Smooth muscle cell (in vitro differentiated cells): ENCODE data around the gene DOCK10. TPM values are rescaled to one million over a fixed set of nuclear protein-coding genes. Genes with fewer than 3 reads are reported as not detected.

Source experiments
- DNase-seq: peaks from one replicate; lab custom pipeline; 2025; ENCODE audit not compliant: unreplicated experiment; lab: John Stamatoyannopoulos, UW
- H2AFZ ChIP-seq: fragments of 200-600 bp; sonication (generic); 2 replicates; pipeline ENCODE4 v1.6.0; 2016; ENCODE audit warnings: antibody characterized with exemption, low read depth, mild to moderate bottlenecking
- H3F3A ChIP-seq: fragments of 200-600 bp; sonication (generic); 2 replicates; pipeline ENCODE4 v1.6.0; 2017; ENCODE audit warnings: antibody characterized with exemption, low read depth
- H3K27ac ChIP-seq: fragments of 200-600 bp; sonication (generic); 2 replicates; pipeline ENCODE4 v1.5.1; 2016; ENCODE audit warnings: low read depth, mild to moderate bottlenecking
- H3K27me3 ChIP-seq: fragments of 200-600 bp; sonication (generic); 2 replicates; pipeline ENCODE4 v1.6.1; 2016; ENCODE audit warnings: low read depth, mild to moderate bottlenecking
- H3K36me3 ChIP-seq: fragments of 200-600 bp; sonication (generic); 2 replicates; pipeline ENCODE4 v1.5.1; 2016; ENCODE audit warnings: low read depth
- H3K4me1 ChIP-seq: fragments of 200-600 bp; sonication (generic); 2 replicates; pipeline ENCODE4 v1.5.1; 2016; ENCODE audit warnings: low read depth
- H3K4me2 ChIP-seq: fragments of 200-600 bp; sonication (generic); 2 replicates; pipeline ENCODE4 v1.6.0; 2016; ENCODE audit warnings: mild to moderate bottlenecking
- H3K4me3 ChIP-seq: fragments of 200-600 bp; sonication (generic); 2 replicates; pipeline ENCODE4 v1.5.1; 2016; ENCODE audit warnings: mild to moderate bottlenecking
- H3K79me2 ChIP-seq: fragments of 200-600 bp; sonication (generic); 2 replicates; pipeline ENCODE4 v1.6.0; 2016; ENCODE audit warnings: low read depth, mild to moderate bottlenecking
- H3K9ac ChIP-seq: fragments of 200-600 bp; sonication (generic); 2 replicates; pipeline ENCODE4 v1.6.0; 2016; ENCODE audit warnings: low read depth
- H3K9me3 ChIP-seq: fragments of 200-600 bp; sonication (generic); replicated peaks from 2 replicates; pipeline ENCODE4 v1.5.1; 2016; ENCODE audit warnings: low read depth
- H4K20me1 ChIP-seq: fragments of 200-600 bp; sonication (generic); 2 replicates; pipeline ENCODE4 v1.6.0; 2016; ENCODE audit warnings: low read depth
- CTCF ChIP-seq: fragments of 200-600 bp; sonication (generic); IDR thresholded peaks from 2 replicates; pipeline ENCODE4 v1.5.1; 2017; ENCODE audit warnings: borderline replicate concordance, mild to moderate bottlenecking, antibody characterized with exemption; ENCODE audit not compliant: insufficient read depth, poor library complexity, severe bottlenecking
- WGBS: methylation state at CpG from one replicate; pipeline ENCODE4 v1.1.7; 2016; ENCODE audit warnings: low lambda C conversion rate; 5-methylcytosine and 5-hydroxymethylcytosine counted together
- polyA plus RNA-seq: library from polyadenylated mRNA; unstranded; fragments of >200 nt; fragmentation: Nextera tagmentation; extraction: Ambion mirVana; gene quantifications from 2 replicates; pipeline ENCODE4 v1.2.1, GENCODE V29; 2016
- total RNA-seq: library from RNA; depleted of rRNA; stranded (reverse); fragments of >200 nt; gene quantifications from 2 replicates; pipeline ENCODE4 v1.2.3, GENCODE V29; 2014

Gene DOCK10
- total and polyA plus RNA-seq, 2 experiments from 2014 or later = 0.04 TPM; not detected in 1

- Histone ChIP-seq H3K79me2 (no peaks in the 10 kb centered on the region), H3K9ac (no peak overlapping the region), H3K27ac (no peak overlapping the region), H3K4me2 (no peak overlapping the region), H3F3A (no peaks in the 10 kb centered on the region), H3K4me3 (no peak overlapping the region), H3K36me3 (no peaks in the 10 kb centered on the region), H3K9me3 (no peaks in the 10 kb centered on the region), H2AFZ (no peak overlapping the region), H4K20me1 (no peaks in the 10 kb centered on the region), H3K27me3 (no peaks in the 10 kb centered on the region), H3K4me1 (no peaks in the 10 kb centered on the region)
- 77% methylated on average over 4 of the region's 4 CpGs for WGBS
- DNase-seq = no peak
- no peak for TF ChIP-seq CTCF
Measured at GRCh38 chr2:225031599-225031998, 10.7 kb downstream of the DOCK10 start.

DNA sequence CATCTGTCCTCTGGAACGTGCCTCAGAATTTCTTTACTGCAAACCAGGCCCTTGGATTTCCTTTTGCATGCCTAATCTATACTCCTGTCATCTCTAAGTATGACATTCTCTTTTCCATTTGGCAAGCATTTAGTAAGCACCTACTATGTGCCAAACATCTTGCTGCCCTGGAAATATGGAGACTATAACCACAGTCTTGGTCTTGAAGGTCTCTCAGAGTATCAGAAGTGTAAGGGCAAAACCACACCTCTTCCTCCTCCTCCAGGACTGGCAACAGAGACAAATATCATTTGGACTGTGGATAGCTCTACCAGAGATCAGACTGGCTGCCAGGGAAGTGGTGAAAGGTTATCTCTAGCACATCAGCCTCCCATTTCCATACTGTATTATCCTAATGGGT, 11.4 kb downstream of the DOCK10 start:
- H3K36me3 ChIP-seq = no peaks in the 10 kb centered on the region
- H3K79me2 ChIP-seq = no peaks in the 10 kb centered on the region
- no peak for DNase-seq
- TF ChIP-seq CTCF = no peak
- no peak overlapping the region for H3K9ac ChIP-seq
- H3K9me3 ChIP-seq = no peaks in the 10 kb centered on the region
- no peak overlapping the region for H2AFZ ChIP-seq
- no peak overlapping the region for H3K4me2 ChIP-seq
- WGBS = 100% methylated on average over 1 of the region's 1 CpG
- no peaks in the 10 kb centered on the region for H3F3A ChIP-seq
- H3K4me3 ChIP-seq = no peak overlapping the region
- no peaks in the 10 kb centered on the region for H4K20me1 ChIP-seq
- H3K4me1 ChIP-seq = no peaks in the 10 kb centered on the region
- H3K27ac ChIP-seq = no peak overlapping the region
- no peaks in the 10 kb centered on the region for H3K27me3 ChIP-seq

GRCh38 chr2:225030203-225030602, 12.1 kb downstream of the DOCK10 start:
- Histone ChIP-seq H3F3A (no peaks in the 10 kb centered on the region), H3K79me2 (no peaks in the 10 kb centered on the region), H3K27ac (no peak overlapping the region), H3K4me3 (no peak overlapping the region), H3K4me2 (no peak overlapping the region), H3K36me3 (no peaks in the 10 kb centered on the region), H3K9ac (no peak overlapping the region), H4K20me1 (no peaks in the 10 kb centered on the region), H3K4me1 (no peaks in the 10 kb centered on the region), H3K9me3 (no peaks in the 10 kb centered on the region), H2AFZ (no peak overlapping the region), H3K27me3 (no peaks in the 10 kb centered on the region)
- no peak for TF ChIP-seq CTCF
- WGBS = 89% methylated on average over 8 of the region's 8 CpGs
- no peak for DNase-seq

DNA sequence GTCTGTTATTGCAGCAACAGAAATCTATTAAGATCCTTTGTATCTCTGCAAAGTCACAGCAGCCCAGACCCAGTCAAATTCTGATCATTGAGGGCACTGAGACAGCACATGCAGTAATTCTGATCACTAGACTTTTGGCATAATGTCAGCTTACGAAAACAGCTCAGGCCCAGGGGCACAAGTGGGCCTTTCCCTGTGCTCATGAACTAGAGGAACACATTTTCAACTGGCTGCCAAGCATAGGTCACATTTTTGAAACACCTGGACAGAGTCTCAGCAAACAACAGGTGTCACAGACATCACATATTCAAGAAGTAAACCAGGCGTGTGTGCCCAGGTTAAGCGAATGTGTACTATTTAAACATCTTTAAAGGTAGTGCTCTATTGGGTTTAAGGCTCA, 13.7 kb downstream of the DOCK10 start:
- no peaks in the 10 kb centered on the region for H3F3A ChIP-seq
- no peaks in the 10 kb centered on the region for H3K27me3 ChIP-seq
- H3K4me1 ChIP-seq = no peaks in the 10 kb centered on the region
- H2AFZ ChIP-seq = no peak overlapping the region
- no peaks in the 10 kb centered on the region for H3K9me3 ChIP-seq
- no peaks in the 10 kb centered on the region for H3K79me2 ChIP-seq
- no peak for TF ChIP-seq CTCF
- no peak for DNase-seq
- no peak overlapping the region for H3K4me3 ChIP-seq
- H3K36me3 ChIP-seq = no peaks in the 10 kb centered on the region
- H4K20me1 ChIP-seq = no peaks in the 10 kb centered on the region
- no peak overlapping the region for H3K4me2 ChIP-seq
- no peak overlapping the region for H3K27ac ChIP-seq
- 90% methylated on average over 3 of the region's 3 CpGs for WGBS
- no peak overlapping the region for H3K9ac ChIP-seq
